Adrenal gland (tissue), 5 donors: ENCODE results near the gene SFXN3.

ENCODE experiments used
- CTCF ChIP-seq, 6 experiments: fragments of 450-650 bp in 4 of 6; fragments of 200-600 bp in 2 of 6; sonication (generic) in 1 of 6; IDR thresholded peaks; 1 replicate in 5 of 6; 2 replicates in 1 of 6; pipeline versions ENCODE4 v1.5.1 to v1.8.0; 2016 to 2021; ENCODE audit warnings: antibody characterized with exemption in 6 of 6, mild to moderate bottlenecking in 2 of 6, moderate library complexity in 1 of 6
- POLR2A ChIP-seq, 2 donors: fragments of 450-650 bp; IDR thresholded peaks; one replicate each; pipeline ENCODE4 v1.6.1; 2017; ENCODE audit warnings: antibody characterized with exemption in 2 of 2, mild to moderate bottlenecking in 2 of 2, moderate library complexity in 1 of 2
- donor health status: DM: no; HTN: no; CAD: no.

GRCh38 chr10:101031128-101031795 is at the start of gene SFXN3, which contains the start of gene PDZD7:
- TF ChIP-seq CTCF (IDR thresholded peaks at IDR 0.05) (no peak), POLR2A (IDR thresholded peaks at IDR 0.05) (peak in 1 of 2 donors; percentile 55)
